ENCODE data around the gene CALU.

DNA sequence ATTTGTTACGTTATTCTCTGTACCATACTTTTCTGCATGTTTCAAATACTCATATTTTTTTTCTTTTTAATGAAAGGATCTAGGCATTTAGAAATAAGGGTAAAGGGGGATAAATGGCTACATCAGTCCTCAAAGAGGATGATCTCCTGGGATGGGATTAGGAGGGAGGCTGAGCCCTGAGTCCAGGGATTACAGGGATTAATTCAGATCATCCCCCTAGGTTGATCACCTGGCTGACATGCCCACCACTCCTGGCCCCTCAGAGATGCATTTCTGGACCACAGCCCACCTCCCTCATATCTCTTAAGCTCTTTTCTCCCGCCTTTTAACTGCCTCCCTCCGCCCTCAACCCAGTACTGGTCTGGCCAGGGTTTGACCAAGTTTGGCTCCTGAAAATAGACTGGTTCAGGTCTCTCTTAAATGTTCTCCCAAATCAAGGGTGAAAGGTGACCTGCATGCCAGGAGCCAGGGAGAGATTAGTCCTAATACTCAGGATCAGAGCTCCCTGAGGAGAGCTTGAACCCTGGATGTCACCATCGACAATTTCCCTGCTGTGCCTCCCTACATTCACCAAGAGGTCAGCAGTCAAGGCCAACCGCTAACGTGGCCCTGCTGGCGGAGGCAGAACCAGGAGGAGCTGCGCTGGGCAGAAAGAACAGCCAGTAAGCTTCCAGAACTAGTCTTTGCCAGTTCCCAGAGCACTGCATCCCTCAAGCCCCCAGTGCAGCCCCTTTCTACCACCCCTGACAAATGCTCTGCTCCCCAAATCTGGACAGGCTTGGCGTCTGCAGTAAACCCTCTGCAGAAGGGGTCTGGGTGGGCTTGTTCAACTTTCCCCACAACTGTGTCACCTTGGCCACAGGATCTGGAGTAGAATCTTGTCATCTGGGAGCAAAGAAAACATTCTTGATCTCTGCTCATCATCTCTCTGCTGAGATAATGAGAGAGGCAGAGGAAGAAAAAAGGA lies 49.6 kb downstream of the CALU start:
- TF ChIP-seq, protein P1, sequence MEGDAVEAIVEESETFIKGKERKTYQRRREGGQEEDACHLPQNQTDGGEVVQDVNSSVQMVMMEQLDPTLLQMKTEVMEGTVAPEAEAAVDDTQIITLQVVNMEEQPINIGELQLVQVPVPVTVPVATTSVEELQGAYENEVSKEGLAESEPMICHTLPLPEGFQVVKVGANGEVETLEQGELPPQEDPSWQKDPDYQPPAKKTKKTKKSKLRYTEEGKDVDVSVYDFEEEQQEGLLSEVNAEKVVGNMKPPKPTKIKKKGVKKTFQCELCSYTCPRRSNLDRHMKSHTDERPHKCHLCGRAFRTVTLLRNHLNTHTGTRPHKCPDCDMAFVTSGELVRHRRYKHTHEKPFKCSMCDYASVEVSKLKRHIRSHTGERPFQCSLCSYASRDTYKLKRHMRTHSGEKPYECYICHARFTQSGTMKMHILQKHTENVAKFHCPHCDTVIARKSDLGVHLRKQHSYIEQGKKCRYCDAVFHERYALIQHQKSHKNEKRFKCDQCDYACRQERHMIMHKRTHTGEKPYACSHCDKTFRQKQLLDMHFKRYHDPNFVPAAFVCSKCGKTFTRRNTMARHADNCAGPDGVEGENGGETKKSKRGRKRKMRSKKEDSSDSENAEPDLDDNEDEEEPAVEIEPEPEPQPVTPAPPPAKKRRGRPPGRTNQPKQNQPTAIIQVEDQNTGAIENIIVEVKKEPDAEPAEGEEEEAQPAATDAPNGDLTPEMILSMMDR (conservative IDR thresholded peaks at IDR 0.05; ENCODE audit: low read depth in 2 of 2): no peak
- TF ChIP-seq, protein P2, sequence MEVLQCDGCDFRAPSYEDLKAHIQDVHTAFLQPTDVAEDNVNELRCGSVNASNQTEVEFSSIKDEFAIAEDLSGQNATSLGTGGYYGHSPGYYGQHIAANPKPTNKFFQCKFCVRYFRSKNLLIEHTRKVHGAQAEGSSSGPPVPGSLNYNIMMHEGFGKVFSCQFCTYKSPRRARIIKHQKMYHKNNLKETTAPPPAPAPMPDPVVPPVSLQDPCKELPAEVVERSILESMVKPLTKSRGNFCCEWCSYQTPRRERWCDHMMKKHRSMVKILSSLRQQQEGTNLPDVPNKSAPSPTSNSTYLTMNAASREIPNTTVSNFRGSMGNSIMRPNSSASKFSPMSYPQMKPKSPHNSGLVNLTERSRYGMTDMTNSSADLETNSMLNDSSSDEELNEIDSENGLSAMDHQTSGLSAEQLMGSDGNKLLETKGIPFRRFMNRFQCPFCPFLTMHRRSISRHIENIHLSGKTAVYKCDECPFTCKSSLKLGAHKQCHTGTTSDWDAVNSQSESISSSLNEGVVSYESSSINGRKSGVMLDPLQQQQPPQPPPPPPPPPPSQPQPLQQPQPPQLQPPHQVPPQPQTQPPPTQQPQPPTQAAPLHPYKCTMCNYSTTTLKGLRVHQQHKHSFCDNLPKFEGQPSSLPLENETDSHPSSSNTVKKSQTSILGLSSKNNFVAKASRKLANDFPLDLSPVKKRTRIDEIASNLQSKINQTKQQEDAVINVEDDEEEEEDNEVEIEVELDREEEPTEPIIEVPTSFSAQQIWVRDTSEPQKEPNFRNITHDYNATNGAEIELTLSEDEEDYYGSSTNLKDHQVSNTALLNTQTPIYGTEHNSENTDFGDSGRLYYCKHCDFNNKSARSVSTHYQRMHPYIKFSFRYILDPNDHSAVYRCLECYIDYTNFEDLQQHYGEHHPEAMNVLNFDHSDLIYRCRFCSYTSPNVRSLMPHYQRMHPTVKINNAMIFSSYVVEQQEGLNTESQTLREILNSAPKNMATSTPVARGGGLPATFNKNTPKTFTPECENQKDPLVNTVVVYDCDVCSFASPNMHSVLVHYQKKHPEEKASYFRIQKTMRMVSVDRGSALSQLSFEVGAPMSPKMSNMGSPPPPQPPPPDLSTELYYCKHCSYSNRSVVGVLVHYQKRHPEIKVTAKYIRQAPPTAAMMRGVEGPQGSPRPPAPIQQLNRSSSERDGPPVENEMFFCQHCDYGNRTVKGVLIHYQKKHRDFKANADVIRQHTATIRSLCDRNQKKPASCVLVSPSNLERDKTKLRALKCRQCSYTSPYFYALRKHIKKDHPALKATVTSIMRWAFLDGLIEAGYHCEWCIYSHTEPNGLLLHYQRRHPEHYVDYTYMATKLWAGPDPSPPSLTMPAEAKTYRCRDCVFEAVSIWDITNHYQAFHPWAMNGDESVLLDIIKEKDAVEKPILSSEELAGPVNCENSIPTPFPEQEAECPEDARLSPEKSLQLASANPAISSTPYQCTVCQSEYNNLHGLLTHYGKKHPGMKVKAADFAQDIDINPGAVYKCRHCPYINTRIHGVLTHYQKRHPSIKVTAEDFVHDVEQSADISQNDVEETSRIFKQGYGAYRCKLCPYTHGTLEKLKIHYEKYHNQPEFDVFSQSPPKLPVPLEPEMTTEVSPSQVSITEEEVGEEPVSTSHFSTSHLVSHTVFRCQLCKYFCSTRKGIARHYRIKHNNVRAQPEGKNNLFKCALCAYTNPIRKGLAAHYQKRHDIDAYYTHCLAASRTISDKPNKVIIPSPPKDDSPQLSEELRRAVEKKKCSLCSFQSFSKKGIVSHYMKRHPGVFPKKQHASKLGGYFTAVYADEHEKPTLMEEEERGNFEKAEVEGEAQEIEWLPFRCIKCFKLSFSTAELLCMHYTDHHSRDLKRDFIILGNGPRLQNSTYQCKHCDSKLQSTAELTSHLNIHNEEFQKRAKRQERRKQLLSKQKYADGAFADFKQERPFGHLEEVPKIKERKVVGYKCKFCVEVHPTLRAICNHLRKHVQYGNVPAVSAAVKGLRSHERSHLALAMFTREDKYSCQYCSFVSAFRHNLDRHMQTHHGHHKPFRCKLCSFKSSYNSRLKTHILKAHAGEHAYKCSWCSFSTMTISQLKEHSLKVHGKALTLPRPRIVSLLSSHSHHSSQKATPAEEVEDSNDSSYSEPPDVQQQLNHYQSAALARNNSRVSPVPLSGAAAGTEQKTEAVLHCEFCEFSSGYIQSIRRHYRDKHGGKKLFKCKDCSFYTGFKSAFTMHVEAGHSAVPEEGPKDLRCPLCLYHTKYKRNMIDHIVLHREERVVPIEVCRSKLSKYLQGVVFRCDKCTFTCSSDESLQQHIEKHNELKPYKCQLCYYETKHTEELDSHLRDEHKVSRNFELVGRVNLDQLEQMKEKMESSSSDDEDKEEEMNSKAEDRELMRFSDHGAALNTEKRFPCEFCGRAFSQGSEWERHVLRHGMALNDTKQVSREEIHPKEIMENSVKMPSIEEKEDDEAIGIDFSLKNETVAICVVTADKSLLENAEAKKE (CRISPR knock-in tag; IDR thresholded peaks at IDR 0.05): no peak
- TF ChIP-seq POLR2AphosphoS5 (IDR thresholded peaks at IDR 0.05; ENCODE audit: low read depth) (no peak), JUNB (IDR thresholded peaks at IDR 0.05; ENCODE audit: unreplicated experiment) (no peak), NANOG (IDR thresholded peaks at IDR 0.05; ENCODE audit: borderline replicate concordance) (no peak), EZH2 (IDR thresholded peaks at IDR 0.05; ENCODE audit: low read depth, unreplicated experiment) (no peak), EZH2phosphoT487 (IDR thresholded peaks at IDR 0.05; ENCODE audit: unreplicated experiment) (no peak), CREB1 (CRISPR knock-in tag; IDR thresholded peaks at IDR 0.05; ENCODE audit: low read depth) (no peak), ZNF114 (CRISPR knock-in tag; IDR thresholded peaks at IDR 0.05) (no peak), STAT1 (IDR thresholded peaks at IDR 0.05; ENCODE audit: unreplicated experiment) (no peak)
- TF ChIP-seq, protein P3, sequence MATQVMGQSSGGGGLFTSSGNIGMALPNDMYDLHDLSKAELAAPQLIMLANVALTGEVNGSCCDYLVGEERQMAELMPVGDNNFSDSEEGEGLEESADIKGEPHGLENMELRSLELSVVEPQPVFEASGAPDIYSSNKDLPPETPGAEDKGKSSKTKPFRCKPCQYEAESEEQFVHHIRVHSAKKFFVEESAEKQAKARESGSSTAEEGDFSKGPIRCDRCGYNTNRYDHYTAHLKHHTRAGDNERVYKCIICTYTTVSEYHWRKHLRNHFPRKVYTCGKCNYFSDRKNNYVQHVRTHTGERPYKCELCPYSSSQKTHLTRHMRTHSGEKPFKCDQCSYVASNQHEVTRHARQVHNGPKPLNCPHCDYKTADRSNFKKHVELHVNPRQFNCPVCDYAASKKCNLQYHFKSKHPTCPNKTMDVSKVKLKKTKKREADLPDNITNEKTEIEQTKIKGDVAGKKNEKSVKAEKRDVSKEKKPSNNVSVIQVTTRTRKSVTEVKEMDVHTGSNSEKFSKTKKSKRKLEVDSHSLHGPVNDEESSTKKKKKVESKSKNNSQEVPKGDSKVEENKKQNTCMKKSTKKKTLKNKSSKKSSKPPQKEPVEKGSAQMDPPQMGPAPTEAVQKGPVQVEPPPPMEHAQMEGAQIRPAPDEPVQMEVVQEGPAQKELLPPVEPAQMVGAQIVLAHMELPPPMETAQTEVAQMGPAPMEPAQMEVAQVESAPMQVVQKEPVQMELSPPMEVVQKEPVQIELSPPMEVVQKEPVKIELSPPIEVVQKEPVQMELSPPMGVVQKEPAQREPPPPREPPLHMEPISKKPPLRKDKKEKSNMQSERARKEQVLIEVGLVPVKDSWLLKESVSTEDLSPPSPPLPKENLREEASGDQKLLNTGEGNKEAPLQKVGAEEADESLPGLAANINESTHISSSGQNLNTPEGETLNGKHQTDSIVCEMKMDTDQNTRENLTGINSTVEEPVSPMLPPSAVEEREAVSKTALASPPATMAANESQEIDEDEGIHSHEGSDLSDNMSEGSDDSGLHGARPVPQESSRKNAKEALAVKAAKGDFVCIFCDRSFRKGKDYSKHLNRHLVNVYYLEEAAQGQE (IDR thresholded peaks at IDR 0.05; ENCODE audit: unreplicated experiment): no peak
- TF ChIP-seq, protein P4, sequence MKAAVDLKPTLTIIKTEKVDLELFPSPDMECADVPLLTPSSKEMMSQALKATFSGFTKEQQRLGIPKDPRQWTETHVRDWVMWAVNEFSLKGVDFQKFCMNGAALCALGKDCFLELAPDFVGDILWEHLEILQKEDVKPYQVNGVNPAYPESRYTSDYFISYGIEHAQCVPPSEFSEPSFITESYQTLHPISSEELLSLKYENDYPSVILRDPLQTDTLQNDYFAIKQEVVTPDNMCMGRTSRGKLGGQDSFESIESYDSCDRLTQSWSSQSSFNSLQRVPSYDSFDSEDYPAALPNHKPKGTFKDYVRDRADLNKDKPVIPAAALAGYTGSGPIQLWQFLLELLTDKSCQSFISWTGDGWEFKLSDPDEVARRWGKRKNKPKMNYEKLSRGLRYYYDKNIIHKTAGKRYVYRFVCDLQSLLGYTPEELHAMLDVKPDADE (IDR thresholded peaks at IDR 0.05): no peak

Measured in GM23338 (cell line).